Central memory CD8-positive, alpha-beta T cell (primary cell): ENCODE measurements around the gene KCTD2.

Source experiments
- ATAC-seq: fragments of 150-1000 bp; cut with Tn5 transposase; replicated peaks from 2 replicates; pipeline ENCODE4 v1.10.0; 2022; ENCODE audit warnings: mild to moderate bottlenecking, moderate FRiP score, moderate number of reproducible peaks; ENCODE audit not compliant: poor library complexity, severe bottlenecking; ENCODE audit errors: extremely low read depth
- DNase-seq, 2 donors: peaks; one replicate each; pipeline ENCODE4 v3.0.0; 2021; ENCODE audit warnings: low spot score in 2 of 2
- H3K27ac Mint-ChIP-seq: one replicate; pipeline ENCODE4 v1.8.0; 2022; ENCODE audit warnings: low read depth, mild to moderate bottlenecking, moderate library complexity, mixed read lengths
- H3K27me3 Mint-ChIP-seq: one replicate; pipeline ENCODE4 v1.8.0; 2022; ENCODE audit warnings: mixed read lengths
- H3K36me3 Mint-ChIP-seq: one replicate; pipeline ENCODE4 v1.8.0; 2022; ENCODE audit warnings: mild to moderate bottlenecking, moderate library complexity, mixed read lengths; ENCODE audit not compliant: insufficient read depth
- H3K4me1 Mint-ChIP-seq: one replicate; pipeline ENCODE4 v1.8.0; 2022; ENCODE audit warnings: mixed read lengths
- H3K4me3 Mint-ChIP-seq: one replicate; pipeline ENCODE4 v1.8.0; 2022; ENCODE audit warnings: mild to moderate bottlenecking, moderate library complexity, mixed read lengths
- H3K9me3 Mint-ChIP-seq: one replicate; pipeline ENCODE4 v1.8.0; 2022; ENCODE audit warnings: mixed read lengths

Gene KCTD2

DNA sequence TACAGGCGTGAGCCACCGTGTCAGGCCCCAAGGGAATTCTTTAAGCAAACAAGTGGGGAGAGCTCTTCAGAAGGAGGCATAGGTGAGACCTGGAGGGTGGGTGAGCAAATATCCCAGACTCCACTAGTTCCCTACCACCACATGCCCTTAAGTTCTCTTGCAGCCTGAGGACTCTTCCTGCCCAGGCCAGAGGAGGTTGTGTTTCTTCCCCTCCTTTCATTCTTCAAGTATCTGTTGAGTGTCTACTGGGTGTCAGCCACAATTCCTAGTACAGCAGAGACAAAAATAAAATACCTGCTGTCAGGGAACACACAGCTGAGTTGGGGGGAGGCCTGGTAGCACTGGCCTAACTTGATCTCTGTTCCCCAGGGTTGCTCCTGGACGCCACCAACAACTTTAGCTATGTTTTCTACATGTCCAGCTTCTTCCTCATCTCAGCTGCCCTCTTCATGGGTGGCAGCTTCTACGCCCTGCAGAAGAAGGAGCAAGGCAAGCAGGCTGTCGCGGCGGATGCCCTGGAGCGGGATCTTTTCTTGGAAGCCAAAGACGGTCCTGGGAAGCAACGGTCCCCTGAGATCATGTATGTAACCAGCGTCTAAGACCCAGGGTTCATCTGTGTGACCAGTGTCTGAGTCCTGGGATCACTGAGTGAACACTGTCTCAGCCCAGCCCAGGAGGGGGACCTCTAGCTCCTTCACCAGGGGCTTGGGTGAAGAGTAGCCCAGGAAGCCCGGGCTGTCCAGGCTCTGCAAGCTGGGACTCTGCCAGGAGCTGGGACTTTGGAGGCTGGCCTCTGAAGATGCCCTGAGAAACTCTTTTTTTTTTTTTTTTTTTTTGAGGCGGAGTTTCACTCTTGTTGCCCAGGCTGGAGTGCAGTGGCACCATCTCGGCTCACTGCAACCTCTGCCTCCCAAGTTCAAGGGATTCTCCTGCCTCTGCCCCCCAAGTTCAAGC is 56.9 kb downstream of the KCTD2 start:
- H3K4me1 Mint-ChIP-seq, result peaks cover 1% of the 10 kb centered on the region
- no peaks in the 10 kb centered on the region for H3K27me3 Mint-ChIP-seq
- H3K36me3 Mint-ChIP-seq, result no peaks in the 10 kb centered on the region
- H3K27ac Mint-ChIP-seq, result no peak overlapping the region
- H3K4me3 Mint-ChIP-seq, result no peak overlapping the region
- H3K9me3 Mint-ChIP-seq, result no peaks in the 10 kb centered on the region
- ATAC-seq, result no peak
- no peak for DNase-seq

DNA sequence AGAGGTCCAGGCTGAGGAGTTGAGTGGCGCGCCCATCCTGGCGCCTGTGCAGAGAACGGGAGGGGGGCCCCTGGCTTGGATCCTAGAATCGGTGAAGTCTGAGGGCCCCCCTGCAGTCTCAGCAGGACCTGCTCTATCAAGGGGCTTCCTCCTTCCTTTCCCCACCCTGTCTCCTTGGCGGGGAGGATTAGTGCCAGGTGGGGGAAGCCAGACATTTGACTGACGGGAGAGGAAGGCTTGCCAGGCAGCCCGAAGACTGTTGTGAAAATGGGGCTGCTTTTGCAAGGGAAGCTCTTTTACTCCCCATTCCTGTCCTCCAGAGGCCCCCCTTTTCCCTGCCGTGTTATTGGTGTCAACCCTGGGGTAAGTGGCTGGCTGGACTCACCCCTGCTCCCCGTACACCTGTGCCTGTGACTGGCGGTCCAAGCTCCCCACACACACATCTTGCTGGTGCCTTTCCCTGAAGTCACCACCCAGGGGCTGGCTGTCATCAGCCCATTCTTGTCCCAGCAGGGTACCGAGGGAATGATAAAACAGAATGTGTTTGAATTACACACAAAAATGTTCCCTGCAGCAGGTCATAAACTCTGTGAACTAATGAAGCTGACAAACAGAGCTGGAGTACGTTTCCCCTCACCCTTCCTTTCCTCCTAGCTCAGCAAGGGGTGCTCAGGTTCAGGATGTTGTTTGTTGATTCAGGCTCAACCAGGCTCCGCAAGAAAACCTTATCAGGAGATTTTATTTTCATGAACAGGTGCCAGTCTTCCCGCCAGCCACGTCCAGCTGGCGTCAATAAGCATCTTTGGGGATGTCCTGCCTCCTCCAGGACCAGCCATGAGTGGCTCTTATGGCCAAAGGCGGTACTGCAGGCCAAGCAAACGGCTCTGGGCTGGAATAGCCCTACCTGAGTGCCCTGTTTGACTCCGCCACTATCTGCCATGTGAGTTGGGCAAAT is 58.4 kb downstream of the KCTD2 start:
- H3K36me3 Mint-ChIP-seq, result no peaks in the 10 kb centered on the region
- H3K4me1 Mint-ChIP-seq, result peaks cover 8% of the 10 kb centered on the region
- DNase-seq, result no peak
- H3K9me3 Mint-ChIP-seq, result no peaks in the 10 kb centered on the region
- ATAC-seq, result no peak
- no peaks in the 10 kb centered on the region for H3K27me3 Mint-ChIP-seq
- H3K4me3 Mint-ChIP-seq, result no peak overlapping the region
- no peak overlapping the region for H3K27ac Mint-ChIP-seq

DNA sequence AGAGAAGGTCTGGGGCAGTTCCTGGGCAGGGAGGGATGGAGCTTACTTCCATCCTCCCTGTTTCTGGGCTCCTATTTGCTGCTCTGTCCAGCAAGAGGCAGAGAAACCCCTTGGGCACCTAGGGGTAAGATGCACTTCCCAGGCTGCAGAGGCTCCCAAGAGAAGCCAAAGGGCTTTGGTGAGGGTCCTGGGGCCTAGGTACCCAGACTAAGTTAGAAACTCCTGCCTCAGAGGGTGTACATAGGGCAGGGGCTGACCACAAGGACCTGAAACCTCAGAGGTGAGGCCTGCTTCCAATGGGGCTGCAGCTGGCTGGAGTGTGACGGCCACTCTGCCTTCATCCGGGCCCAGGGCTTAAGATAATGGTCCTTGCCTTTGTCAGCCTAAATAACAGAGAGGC is 61.2 kb downstream of the KCTD2 start:
- no peak overlapping the region for H3K27ac Mint-ChIP-seq
- no peak for ATAC-seq
- peaks cover 20% of the 10 kb centered on the region for H3K4me1 Mint-ChIP-seq
- H3K9me3 Mint-ChIP-seq, result no peaks in the 10 kb centered on the region
- no peaks in the 10 kb centered on the region for H3K27me3 Mint-ChIP-seq
- DNase-seq, result no peak
- peaks cover 2% of the 10 kb centered on the region for H3K36me3 Mint-ChIP-seq
- H3K4me3 Mint-ChIP-seq, result peak overlapping the region; percentile 77

DNA sequence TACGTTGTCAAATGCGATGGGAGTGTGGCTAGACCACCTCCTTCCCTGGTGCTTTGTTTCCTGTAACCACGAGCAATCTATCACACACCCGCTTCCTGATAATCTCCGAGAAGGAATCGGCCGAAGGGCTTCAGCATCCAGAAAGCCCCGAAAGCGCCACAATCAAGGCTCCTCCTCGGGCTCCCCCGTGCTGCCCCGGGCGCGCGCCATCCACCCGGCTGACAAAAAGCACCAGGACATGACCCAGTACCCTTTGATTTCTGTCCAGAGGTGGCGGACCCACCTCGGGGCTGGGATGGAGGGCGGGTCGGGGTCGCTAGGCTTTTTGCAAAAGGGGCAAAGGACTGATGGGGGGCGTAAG is 62.0 kb downstream of the KCTD2 start:
- H3K27ac Mint-ChIP-seq, result peak overlapping the region; percentile 38
- peak overlapping the region; percentile 77 for H3K4me3 Mint-ChIP-seq
- DNase-seq, result no peak

DNA sequence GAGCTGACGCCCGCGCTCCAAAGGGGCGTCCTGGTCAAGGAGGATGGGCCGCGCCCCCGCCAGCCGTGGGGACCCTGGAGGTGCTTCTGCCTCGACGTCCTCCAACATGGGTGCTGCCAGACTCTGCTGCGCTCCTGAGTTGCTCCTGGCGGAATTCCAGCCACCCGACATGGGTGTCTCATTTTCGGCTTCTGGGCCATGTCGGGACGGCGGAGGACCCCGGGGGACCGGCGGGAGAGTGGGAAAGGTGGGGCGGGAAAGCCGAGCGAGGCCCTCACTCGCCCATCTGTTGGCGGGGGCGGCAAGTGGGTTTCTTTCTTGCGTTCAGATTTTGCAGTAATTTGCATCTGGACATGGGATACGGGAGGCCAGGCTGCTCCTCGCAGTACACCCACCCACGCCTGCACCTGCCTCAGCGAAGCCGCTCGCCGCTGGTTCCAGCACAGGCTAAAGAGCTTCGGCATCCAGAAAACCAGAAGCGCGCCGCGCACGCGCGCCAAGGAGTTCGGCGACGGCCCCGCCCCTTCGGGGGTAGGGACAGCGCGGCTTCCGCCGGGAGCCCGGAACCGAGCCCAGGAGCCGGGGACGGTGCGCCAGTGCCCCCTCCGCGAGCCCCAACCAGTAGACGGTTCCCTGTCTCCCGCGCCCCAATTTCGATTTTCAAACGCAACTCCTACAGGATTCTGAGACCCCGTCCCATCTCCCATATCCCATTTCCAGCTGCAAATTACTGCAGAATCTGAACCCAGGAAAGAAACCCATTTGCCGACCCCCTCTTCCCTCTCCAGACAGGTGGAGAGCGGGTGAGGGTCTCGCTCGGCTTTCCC is 62.6 kb downstream of the KCTD2 start, which contains the start of gene ARMC7:
Gene ARMC7, plus strand, starts transcription at position 563 of the 827 bp plus-strand sequence. CDS start 320 bp downstream, outside the sequence.
- peaks cover 32% of the 10 kb centered on the region for H3K4me1 Mint-ChIP-seq
- DNase-seq (peak; percentile 83 to 86), ATAC-seq (peak; percentile 73)

More for the DNA sequence above, 62.0 kb downstream of the KCTD2 start:
- peaks cover 26% of the 10 kb centered on the region for H3K4me1 Mint-ChIP-seq
- no peaks in the 10 kb centered on the region for H3K27me3 Mint-ChIP-seq
- H3K36me3 Mint-ChIP-seq, result peaks cover 3% of the 10 kb centered on the region
- no peaks in the 10 kb centered on the region for H3K9me3 Mint-ChIP-seq
- no peak for ATAC-seq

DNA sequence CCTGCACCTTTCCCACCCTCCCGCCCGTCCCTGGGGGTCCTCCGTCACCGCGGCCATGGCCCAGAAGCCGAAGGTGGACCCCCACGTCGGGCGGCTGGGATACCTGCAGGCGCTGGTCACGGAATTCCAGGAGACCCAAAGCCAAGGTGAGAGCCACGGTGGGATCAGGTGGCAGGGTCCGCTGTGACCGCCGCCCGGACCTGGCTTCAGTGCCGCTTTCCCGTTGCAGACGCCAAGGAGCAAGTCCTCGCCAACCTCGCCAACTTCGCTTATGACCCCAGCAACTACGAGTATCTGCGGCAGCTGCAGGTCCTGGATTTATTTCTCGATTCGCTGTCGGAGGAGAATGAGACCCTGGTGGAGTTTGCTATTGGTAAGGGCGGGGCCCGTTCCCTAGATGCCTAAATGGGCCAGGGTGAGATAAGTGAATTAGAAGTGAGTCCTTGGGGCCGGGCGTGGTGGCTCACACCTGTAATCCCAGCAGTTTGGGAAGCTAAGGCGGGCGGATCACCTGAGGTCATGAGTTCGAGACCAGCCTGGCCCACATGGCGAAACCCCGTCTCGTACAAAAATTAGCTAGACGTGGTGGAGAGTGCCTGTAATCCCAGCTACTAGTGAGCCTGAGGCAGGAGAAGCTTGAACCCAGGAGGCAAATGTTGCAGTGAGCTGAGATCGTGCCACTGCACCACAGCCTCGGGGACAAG is 63.4 kb downstream of the KCTD2 start:
- peaks cover 8% of the 10 kb centered on the region for H3K36me3 Mint-ChIP-seq
- DNase-seq, result no peak

More for the DNA sequence above, 62.6 kb downstream of the KCTD2 start, which contains the start of gene ARMC7:
- Mint-ChIP-seq H3K36me3 (peaks cover 4% of the 10 kb centered on the region), H3K9me3 (no peaks in the 10 kb centered on the region), H3K4me3 (peak within 1 kb of the TSS; percentile 77), H3K27ac (peak within 1 kb of the TSS; percentile 38), H3K27me3 (no peaks in the 10 kb centered on the region)

DNA sequence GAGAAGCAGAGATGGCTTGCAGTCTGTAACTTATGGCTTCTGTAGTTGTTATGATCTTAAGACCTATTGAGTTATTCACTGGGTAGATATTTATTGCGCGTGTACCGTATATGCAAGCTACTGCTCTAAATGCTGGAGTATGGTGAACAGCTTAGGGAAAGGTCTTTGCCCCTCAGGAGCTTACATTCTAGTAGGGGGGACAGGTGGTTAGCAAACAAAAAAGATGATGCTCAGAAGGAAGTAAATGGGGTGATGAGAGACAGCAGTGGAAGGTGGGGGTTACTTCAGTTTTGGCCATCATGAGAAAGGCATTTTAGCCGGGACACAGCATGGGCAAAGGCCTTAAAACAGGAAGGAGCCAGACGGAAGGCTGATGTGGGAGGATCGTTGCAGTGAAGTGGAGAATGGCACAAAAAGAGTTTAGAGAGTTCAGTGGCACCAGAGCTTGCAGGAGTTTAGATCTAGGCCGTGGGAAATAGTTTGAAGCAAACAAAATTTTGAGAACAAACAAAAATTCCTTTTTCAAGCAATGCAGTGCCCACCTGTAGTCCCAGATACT is 64.8 kb downstream of the KCTD2 start:
- no peaks in the 10 kb centered on the region for H3K27me3 Mint-ChIP-seq
- peaks cover 37% of the 10 kb centered on the region for H3K4me1 Mint-ChIP-seq
- peaks cover 8% of the 10 kb centered on the region for H3K36me3 Mint-ChIP-seq
- no peak for ATAC-seq
- no peak for DNase-seq
- no peaks in the 10 kb centered on the region for H3K9me3 Mint-ChIP-seq
- peak overlapping the region; percentile 22 for H3K4me3 Mint-ChIP-seq
- no peak overlapping the region for H3K27ac Mint-ChIP-seq

More for the DNA sequence above, 63.4 kb downstream of the KCTD2 start:
- H3K4me3 Mint-ChIP-seq, result peak overlapping the region; percentile 77
- peaks cover 37% of the 10 kb centered on the region for H3K4me1 Mint-ChIP-seq
- H3K9me3 Mint-ChIP-seq, result no peaks in the 10 kb centered on the region
- peak; percentile 13 for ATAC-seq
- H3K27me3 Mint-ChIP-seq, result no peaks in the 10 kb centered on the region
- H3K27ac Mint-ChIP-seq, result peak overlapping the region; percentile 32

DNA sequence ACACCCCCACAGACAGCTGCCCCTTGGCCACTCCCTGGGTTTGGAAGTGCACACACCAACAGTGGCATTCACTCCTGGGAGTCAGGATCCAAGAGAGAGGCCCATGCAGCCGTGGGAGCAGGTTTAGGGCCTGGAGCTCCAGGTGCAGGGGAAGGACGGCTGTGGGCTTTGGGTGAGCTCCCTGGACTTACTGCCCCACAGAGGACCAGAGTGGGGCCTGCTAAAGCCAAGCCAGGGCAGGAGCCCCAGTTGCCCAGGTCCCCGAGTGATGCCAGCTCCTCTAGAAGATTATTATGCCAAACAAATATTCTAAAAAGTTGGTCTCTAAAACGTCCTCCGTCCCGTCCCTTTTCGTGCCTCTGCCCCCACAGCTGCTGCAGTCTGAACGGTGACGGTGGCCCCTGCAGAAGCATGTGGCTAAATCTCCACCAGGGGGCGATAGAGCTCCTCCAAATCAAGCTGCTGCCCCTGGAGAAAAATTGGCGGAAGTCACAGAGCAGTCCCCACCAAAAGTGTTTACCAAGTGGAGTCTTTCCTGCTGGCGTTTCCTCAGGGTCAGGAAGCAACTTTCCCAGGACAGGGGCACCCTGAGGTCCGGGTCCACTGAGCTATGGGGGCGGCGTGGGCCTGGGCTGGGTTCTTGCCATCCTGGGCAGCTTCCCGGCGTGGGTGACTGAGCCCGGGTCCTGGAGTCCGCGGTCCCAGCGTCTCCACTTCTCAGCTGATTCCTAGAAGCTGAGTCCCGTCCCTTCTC is 67.0 kb downstream of the KCTD2 start:
- Mint-ChIP-seq H3K27ac (peak overlapping the region; percentile 84), H3K27me3 (no peaks in the 10 kb centered on the region), H3K9me3 (no peaks in the 10 kb centered on the region), H3K36me3 (peaks cover 8% of the 10 kb centered on the region), H3K4me1 (peaks cover 35% of the 10 kb centered on the region), H3K4me3 (peak overlapping the region; percentile 84)
- DNase-seq, result peak; percentile 86 to 87
- ATAC-seq, result peak; percentile 72

DNA sequence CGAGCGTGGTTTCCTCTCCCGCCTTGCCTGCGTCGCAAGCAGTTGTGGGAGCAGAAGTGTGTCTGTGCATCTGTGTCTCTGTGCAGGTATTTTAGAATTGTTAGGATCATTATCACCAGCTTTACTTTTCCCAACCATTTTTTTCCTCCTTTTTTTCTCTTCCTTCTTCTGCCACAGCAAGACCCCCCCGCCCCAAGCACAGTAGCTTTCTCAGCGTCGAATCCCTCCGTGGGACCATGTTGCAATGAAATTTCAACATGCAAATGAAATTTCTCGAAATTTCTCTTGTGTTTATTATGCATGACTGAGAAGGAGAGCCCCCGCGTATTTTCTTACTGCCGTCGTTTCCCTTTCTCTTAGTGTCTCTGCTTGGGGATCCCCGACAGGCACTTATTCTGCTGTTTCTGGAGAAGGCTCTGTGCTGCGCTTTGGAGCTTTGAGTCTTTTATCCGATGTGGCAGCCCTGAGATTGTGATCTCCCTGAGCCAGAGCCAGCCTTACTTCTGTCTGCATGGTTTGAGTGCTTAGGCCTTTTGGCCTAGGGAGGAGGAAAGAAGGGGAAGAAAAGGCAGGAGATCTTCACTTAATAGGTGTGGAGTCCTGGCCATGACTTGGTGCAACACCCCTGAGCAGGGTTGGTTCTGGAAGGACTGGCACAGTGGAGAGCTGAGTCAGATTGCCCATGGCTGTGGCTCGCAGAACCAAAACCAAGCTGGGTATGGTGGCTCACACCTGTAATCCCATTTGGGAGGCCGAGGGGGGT is 67.7 kb downstream of the KCTD2 start:
- no peaks in the 10 kb centered on the region for H3K27me3 Mint-ChIP-seq
- H3K4me1 Mint-ChIP-seq, result peaks cover 32% of the 10 kb centered on the region
- H3K36me3 Mint-ChIP-seq, result peaks cover 8% of the 10 kb centered on the region
- no peaks in the 10 kb centered on the region for H3K9me3 Mint-ChIP-seq
- DNase-seq, result no peak
- peak overlapping the region; percentile 84 for H3K27ac Mint-ChIP-seq
- no peak for ATAC-seq
- peak overlapping the region; percentile 84 for H3K4me3 Mint-ChIP-seq
